HEK293 (cell line): ENCODE measurements around the gene ZFP36L1.

Experiments used
- CTCF ChIA-PET: fragments of 350-600 bp; formaldehyde crosslinking; extraction: SDS; loops from one replicate; lab custom pipeline; 2021; ENCODE audit warnings: antibody characterized with exemption; lab: Yijun Ruan, JAX
- POLR2A ChIA-PET: fragments of 300-600 bp; formaldehyde crosslinking; extraction: SDS; loops from one replicate; lab custom pipeline; 2020; ENCODE audit warnings: antibody characterized with exemption, inconsistent platforms; lab: Yijun Ruan, JAX
- H3K27ac ChIP-seq: fragments of 200-500 bp; sonication (Bioruptor generic); 2 replicates; pipeline ENCODE4 v1.5.1; 2014; ENCODE audit warnings: low read depth, low read length, control low read depth, inconsistent platforms; ENCODE audit errors: extremely low read depth
- H3K36me3 ChIP-seq, 2 experiments: fragments of 200-500 bp in 1 of 2; sonication (Bioruptor generic) in 1 of 2; 1 replicate in 1 of 2; 2 replicates in 1 of 2; pipeline ENCODE4 v1.5.1; 2014 to 2017; ENCODE audit warnings: inconsistent platforms in 2 of 2, low read length in 2 of 2; ENCODE audit not compliant: control insufficient read depth in 2 of 2, insufficient read depth in 1 of 2
- H3K4me1 ChIP-seq: fragments of 200-500 bp; sonication (Bioruptor generic); 2 replicates; pipeline ENCODE4 v1.5.1; 2014; ENCODE audit warnings: mild to moderate bottlenecking, low read length, inconsistent platforms; ENCODE audit not compliant: control insufficient read depth, insufficient read depth
- H3K4me3 ChIP-seq: 2 replicates; pipeline ENCODE4 v1.5.1; 2011; ENCODE audit warnings: low read depth, mild to moderate bottlenecking, control low read depth, low read length, moderate library complexity
- H3K9me3 ChIP-seq: fragments of 200-500 bp; sonication (Bioruptor generic); 2 replicates; pipeline ENCODE4 v1.5.1; 2014; ENCODE audit warnings: low read depth, low read length, inconsistent platforms; ENCODE audit not compliant: control insufficient read depth, insufficient read depth
- FEZF1 ChIP-seq: fragments of 450-650 bp; formaldehyde crosslinking; IDR thresholded peaks from 2 replicates; pipeline ENCODE4 v1.5.1; 2016; ENCODE audit warnings: missing biosample characterization, missing genetic modification characterization
- GFI1B ChIP-seq: fragments of 450-650 bp; formaldehyde crosslinking; IDR thresholded peaks from 2 replicates; pipeline ENCODE4 v1.5.1; 2016; ENCODE audit warnings: missing biosample characterization, missing genetic modification characterization
- HOXC10 ChIP-seq: sonication (generic); formaldehyde crosslinking; IDR thresholded peaks from 2 replicates; pipeline ENCODE4 v1.8.1; 2023; ENCODE audit warnings: mild to moderate bottlenecking, missing genetic modification reagents
- KLF7 ChIP-seq: fragments of 450-650 bp; formaldehyde crosslinking; IDR thresholded peaks from 2 replicates; pipeline ENCODE4 v1.5.1; 2016; ENCODE audit warnings: missing biosample characterization, missing genetic modification characterization, borderline replicate concordance
- OVOL3 ChIP-seq: fragments of 450-650 bp; formaldehyde crosslinking; IDR thresholded peaks from 2 replicates; pipeline ENCODE4 v1.5.1; 2016; ENCODE audit warnings: missing biosample characterization, missing genetic modification characterization
- ZBTB20 ChIP-seq: fragments of 450-650 bp; formaldehyde crosslinking; IDR thresholded peaks from 2 replicates; pipeline ENCODE4 v1.5.1; 2016; ENCODE audit warnings: missing biosample characterization, missing genetic modification characterization
- ZFHX2 ChIP-seq: fragments of 450-650 bp; formaldehyde crosslinking; conservative IDR thresholded peaks from 2 replicates; pipeline ENCODE4 v1.5.1; 2016; ENCODE audit warnings: missing biosample characterization, missing genetic modification characterization
- ZFP69B ChIP-seq: fragments of 450-650 bp; formaldehyde crosslinking; IDR thresholded peaks from 2 replicates; pipeline ENCODE4 v1.5.1; 2016; ENCODE audit warnings: missing biosample characterization, missing genetic modification characterization
- ZNF366 ChIP-seq: fragments of 450-650 bp; formaldehyde crosslinking; conservative IDR thresholded peaks from 2 replicates; pipeline ENCODE4 v1.5.1; 2016; ENCODE audit warnings: missing biosample characterization, missing genetic modification characterization
- ZNF426 ChIP-seq: fragments of 450-650 bp; formaldehyde crosslinking; IDR thresholded peaks from 2 replicates; pipeline ENCODE4 v1.5.1; 2017; ENCODE audit warnings: missing biosample characterization, missing genetic modification characterization, mild to moderate bottlenecking, inconsistent platforms, moderate library complexity
- ZNF433 ChIP-seq: fragments of 450-650 bp; formaldehyde crosslinking; IDR thresholded peaks from 2 replicates; pipeline ENCODE4 v1.5.1; 2016; ENCODE audit warnings: missing biosample characterization, missing genetic modification characterization, low read depth
- ZNF544 ChIP-seq: fragments of 450-650 bp; formaldehyde crosslinking; IDR thresholded peaks from 2 replicates; pipeline ENCODE4 v1.5.0; 2017; ENCODE audit warnings: missing biosample characterization, missing genetic modification characterization
- ZNF549 ChIP-seq: fragments of 450-650 bp; IDR thresholded peaks from 2 replicates; pipeline ENCODE4 v1.5.1; 2018; ENCODE audit warnings: missing biosample characterization, missing genetic modification characterization, mild to moderate bottlenecking, inconsistent platforms, moderate library complexity
- ZNF571 ChIP-seq: fragments of 450-650 bp; formaldehyde crosslinking; IDR thresholded peaks from 2 replicates; pipeline ENCODE4 v1.5.0; 2017; ENCODE audit warnings: missing biosample characterization, missing genetic modification characterization
- ZNF610 ChIP-seq: fragments of 450-650 bp; formaldehyde crosslinking; IDR thresholded peaks from 2 replicates; pipeline ENCODE4 v1.5.1; 2016; ENCODE audit warnings: missing biosample characterization, missing genetic modification characterization, borderline replicate concordance
- ZNF621 ChIP-seq: fragments of 450-650 bp; formaldehyde crosslinking; IDR thresholded peaks from 2 replicates; pipeline ENCODE4 v1.5.1; 2017; ENCODE audit warnings: missing biosample characterization, missing genetic modification characterization
- ZNF654 ChIP-seq: fragments of 450-650 bp; formaldehyde crosslinking; IDR thresholded peaks from 2 replicates; pipeline ENCODE4 v1.5.1; 2016; ENCODE audit warnings: low read depth, missing biosample characterization, missing genetic modification characterization
- ZSCAN16 ChIP-seq: fragments of 450-650 bp; formaldehyde crosslinking; IDR thresholded peaks from 2 replicates; pipeline ENCODE4 v1.5.1; 2016; ENCODE audit warnings: missing biosample characterization, missing genetic modification characterization
- ZSCAN23 ChIP-seq: fragments of 450-650 bp; formaldehyde crosslinking; IDR thresholded peaks from 2 replicates; pipeline ENCODE4 v1.5.1; 2016; ENCODE audit warnings: missing biosample characterization, missing genetic modification characterization
- TF ChIP-seq, protein P1 (sequence below): fragments of 450-650 bp; formaldehyde crosslinking; IDR thresholded peaks from 2 replicates; pipeline ENCODE4 v1.5.1; 2016; ENCODE audit warnings: missing biosample characterization, missing genetic modification characterization
- TF ChIP-seq, protein P2 (sequence below): fragments of 450-650 bp; formaldehyde crosslinking; IDR thresholded peaks from 2 replicates; pipeline ENCODE4 v1.5.1; 2016; ENCODE audit warnings: missing biosample characterization, missing genetic modification characterization
- TF ChIP-seq, protein P3 (sequence below): fragments of 450-650 bp; formaldehyde crosslinking; IDR thresholded peaks from 2 replicates; pipeline ENCODE4 v1.5.1; 2016; ENCODE audit warnings: missing biosample characterization, missing genetic modification characterization
- TF ChIP-seq, protein P4 (sequence below): IDR thresholded peaks from 2 replicates; pipeline ENCODE4 v1.6.1; 2011; ENCODE audit warnings: mild to moderate bottlenecking, low read depth, low read length, borderline replicate concordance
- TF ChIP-seq, protein P5 (sequence below): fragments of 450-650 bp; formaldehyde crosslinking; IDR thresholded peaks from 2 replicates; pipeline ENCODE4 v1.5.1; 2016; ENCODE audit warnings: missing biosample characterization, missing genetic modification characterization

The ZFP36L1 gene

DNA sequence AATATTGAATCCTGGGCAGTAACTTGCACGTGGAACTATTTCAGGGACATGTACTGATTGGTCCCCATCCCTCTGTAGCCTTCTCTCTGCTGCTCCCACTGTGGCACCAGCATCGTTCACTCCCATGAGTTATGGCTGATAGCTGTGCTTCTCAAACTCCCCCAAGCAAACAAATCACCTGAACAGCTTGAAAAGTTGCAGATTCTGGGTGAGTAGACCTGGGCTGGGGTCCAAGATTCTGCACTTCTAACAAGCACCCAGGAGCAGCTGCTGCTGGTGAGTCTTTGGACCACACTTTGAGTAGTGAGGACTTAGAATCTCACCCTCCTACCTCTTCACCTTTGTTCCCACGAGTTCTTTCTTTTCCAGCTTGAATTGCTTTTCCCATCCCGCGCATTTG is 49.4 kb upstream of the ZFP36L1 start:
- no peak overlapping the region for H3K27ac ChIP-seq
- no peak overlapping the region for H3K4me3 ChIP-seq
- no peak for TF ChIP-seq ZNF654
- TF ChIP-seq ZBTB20 (tag by site-specific recombination) = no peak
- TF ChIP-seq ZFHX2 = no peak
- TF ChIP-seq, protein P1, sequence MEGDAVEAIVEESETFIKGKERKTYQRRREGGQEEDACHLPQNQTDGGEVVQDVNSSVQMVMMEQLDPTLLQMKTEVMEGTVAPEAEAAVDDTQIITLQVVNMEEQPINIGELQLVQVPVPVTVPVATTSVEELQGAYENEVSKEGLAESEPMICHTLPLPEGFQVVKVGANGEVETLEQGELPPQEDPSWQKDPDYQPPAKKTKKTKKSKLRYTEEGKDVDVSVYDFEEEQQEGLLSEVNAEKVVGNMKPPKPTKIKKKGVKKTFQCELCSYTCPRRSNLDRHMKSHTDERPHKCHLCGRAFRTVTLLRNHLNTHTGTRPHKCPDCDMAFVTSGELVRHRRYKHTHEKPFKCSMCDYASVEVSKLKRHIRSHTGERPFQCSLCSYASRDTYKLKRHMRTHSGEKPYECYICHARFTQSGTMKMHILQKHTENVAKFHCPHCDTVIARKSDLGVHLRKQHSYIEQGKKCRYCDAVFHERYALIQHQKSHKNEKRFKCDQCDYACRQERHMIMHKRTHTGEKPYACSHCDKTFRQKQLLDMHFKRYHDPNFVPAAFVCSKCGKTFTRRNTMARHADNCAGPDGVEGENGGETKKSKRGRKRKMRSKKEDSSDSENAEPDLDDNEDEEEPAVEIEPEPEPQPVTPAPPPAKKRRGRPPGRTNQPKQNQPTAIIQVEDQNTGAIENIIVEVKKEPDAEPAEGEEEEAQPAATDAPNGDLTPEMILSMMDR (tag by site-specific recombination) = no peak
- no peak for TF ChIP-seq ZNF366 (tag by site-specific recombination)
- no peak for TF ChIP-seq ZNF571
- TF ChIP-seq, protein P2, sequence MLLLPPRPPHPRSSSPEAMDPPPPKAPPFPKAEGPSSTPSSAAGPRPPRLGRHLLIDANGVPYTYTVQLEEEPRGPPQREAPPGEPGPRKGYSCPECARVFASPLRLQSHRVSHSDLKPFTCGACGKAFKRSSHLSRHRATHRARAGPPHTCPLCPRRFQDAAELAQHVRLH (tag by site-specific recombination) = no peak
- TF ChIP-seq ZSCAN16 = no peak
- TF ChIP-seq ZSCAN23 (tag by site-specific recombination) = no peak
- TF ChIP-seq, protein P3, sequence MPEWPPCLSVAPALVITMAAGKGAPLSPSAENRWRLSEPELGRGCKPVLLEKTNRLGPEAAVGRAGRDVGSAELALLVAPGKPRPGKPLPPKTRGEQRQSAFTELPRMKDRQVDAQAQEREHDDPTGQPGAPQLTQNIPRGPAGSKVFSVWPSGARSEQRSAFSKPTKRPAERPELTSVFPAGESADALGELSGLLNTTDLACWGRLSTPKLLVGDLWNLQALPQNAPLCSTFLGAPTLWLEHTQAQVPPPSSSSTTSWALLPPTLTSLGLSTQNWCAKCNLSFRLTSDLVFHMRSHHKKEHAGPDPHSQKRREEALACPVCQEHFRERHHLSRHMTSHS (tag by site-specific recombination) = no peak
- no peak for TF ChIP-seq FEZF1 (tag by site-specific recombination)
- TF ChIP-seq, all 188 proteins: peak for 0
- Histone ChIP-seq H3K36me3 (no peaks in the 10 kb centered on the region), H3K9me3 (no peaks in the 10 kb centered on the region), H3K4me1 (0 out of 2 replicates have a peak, but pooled peaks cover 3% of the 10 kb centered on the region)
- POLR2A ChIA-PET = no interaction called here
- CTCF ChIA-PET = interaction anchor here (0.7 to 3.4 kb wide), 2 partner anchors 16 to 22 kb away, joined by 3 to 45 read pairs; no protein-coding TSS in a partner anchor

DNA sequence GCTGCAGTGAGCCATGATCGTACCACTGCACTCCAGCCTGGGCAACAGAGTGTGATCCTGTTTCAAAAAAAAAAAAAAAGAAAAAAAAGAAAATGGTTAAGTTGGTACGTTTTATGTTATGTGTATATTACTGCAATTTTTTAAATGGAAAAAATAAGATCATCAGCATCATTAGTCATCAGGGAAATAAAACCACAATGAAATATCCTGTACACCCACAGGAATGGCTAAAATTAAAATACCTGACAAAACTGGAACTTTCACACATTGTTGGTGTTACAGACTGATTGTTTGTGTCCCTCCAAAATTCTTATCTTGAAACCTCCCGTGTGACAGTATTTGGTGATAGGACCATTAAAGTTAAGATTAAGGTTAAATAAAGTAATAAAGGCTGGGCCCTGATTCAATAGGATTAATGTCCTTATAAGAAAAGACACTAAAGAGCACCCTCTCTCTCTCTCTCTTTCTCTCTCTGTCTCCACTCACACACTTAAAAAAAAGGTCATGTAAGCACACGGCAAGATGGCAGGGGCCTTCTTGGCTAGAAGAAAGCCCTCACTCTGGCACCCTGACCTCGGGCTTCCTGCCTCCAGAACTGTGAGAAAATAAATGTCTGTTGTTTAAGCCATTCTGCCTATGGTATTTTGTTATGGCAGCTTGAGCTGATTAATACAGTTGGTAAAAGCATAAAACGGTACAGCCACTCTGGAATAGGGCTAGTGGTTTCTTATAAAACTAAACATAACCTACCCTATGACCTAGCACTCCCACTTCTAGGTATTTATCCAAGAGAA is 48.3 kb upstream of the ZFP36L1 start:
- Histone ChIP-seq H3K27ac (no peak overlapping the region), H3K9me3 (no peaks in the 10 kb centered on the region), H3K36me3 (no peaks in the 10 kb centered on the region), H3K4me3 (no peak overlapping the region), H3K4me1 (0 out of 2 replicates have a peak, but pooled peaks cover 3% of the 10 kb centered on the region)
- CTCF ChIA-PET = no interaction called here
- POLR2A ChIA-PET = no interaction called here
- no peak for TF ChIP-seq ZNF610 (tag by site-specific recombination)
- no peak for TF ChIP-seq ZNF544 (tag by site-specific recombination)
- TF ChIP-seq ZFP69B (tag by site-specific recombination) = no peak
- no peak for TF ChIP-seq OVOL3 (tag by site-specific recombination)
- TF ChIP-seq KLF7 (tag by site-specific recombination) = no peak
- TF ChIP-seq GFI1B (tag by site-specific recombination) = no peak
- TF ChIP-seq, protein P4, sequence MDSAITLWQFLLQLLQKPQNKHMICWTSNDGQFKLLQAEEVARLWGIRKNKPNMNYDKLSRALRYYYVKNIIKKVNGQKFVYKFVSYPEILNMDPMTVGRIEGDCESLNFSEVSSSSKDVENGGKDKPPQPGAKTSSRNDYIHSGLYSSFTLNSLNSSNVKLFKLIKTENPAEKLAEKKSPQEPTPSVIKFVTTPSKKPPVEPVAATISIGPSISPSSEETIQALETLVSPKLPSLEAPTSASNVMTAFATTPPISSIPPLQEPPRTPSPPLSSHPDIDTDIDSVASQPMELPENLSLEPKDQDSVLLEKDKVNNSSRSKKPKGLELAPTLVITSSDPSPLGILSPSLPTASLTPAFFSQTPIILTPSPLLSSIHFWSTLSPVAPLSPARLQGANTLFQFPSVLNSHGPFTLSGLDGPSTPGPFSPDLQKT = no peak
- no peak for TF ChIP-seq ZNF426 (tag by site-specific recombination)
- no peak for TF ChIP-seq ZNF433 (tag by site-specific recombination)
- no peak for TF ChIP-seq ZNF621 (tag by site-specific recombination)
- TF ChIP-seq, protein P5, sequence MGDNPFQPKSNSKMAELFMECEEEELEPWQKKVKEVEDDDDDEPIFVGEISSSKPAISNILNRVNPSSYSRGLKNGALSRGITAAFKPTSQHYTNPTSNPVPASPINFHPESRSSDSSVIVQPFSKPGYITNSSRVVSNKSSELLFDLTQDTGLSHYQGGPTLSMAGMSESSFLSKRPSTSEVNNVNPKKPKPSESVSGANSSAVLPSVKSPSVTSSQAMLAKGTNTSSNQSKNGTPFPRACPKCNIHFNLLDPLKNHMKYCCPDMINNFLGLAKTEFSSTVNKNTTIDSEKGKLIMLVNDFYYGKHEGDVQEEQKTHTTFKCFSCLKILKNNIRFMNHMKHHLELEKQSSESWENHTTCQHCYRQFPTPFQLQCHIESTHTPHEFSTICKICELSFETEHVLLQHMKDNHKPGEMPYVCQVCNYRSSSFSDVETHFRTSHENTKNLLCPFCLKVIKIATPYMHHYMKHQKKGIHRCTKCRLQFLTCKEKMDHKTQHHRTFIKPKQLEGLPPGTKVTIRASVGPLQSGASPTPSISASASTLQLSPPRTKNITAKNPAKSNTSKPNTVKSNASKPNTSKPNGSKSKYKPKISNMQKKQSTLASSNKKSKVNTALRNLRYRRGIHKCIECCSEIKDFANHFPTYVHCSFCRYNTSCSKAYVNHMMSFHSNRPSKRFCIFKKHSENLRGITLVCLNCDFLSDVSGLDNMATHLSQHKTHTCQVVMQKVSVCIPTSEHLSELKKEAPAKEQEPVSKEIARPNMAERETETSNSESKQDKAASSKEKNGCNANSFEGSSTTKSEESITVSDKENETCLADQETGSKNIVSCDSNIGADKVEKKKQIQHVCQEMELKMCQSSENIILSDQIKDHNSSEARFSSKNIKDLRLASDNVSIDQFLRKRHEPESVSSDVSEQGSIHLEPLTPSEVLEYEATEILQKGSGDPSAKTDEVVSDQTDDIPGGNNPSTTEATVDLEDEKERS (tag by site-specific recombination) = no peak
- TF ChIP-seq HOXC10 (CRISPR knock-in tag) = no peak
- TF ChIP-seq ZNF549 (tag by site-specific recombination) = no peak
- TF ChIP-seq, all 188 proteins: peak for 0
